Cardiac muscle cell (in vitro differentiated cells and primary cell): ENCODE results near the gene STK40. TPM values are rescaled to one million over a fixed set of nuclear protein-coding genes. Genes with fewer than 3 reads are reported as not detected.

ENCODE experiments used
- DNase-seq, 2 donors: peaks; one replicate each; pipeline versions ENCODE4 v3.0.0 to v3.0.0-alpha.2; 2010 to 2017; ENCODE audit warnings: low read depth in 1 of 2, low spot score in 1 of 2
- H3K27ac ChIP-seq: fragments of 200-600 bp; sonication (generic); 2 replicates; pipeline ENCODE4 v1.5.1; 2016
- H3K27me3 ChIP-seq: fragments of 200-600 bp; sonication (generic); 2 replicates; pipeline ENCODE4 v1.6.0; 2016; ENCODE audit warnings: control low read depth
- H3K36me3 ChIP-seq: fragments of 200-600 bp; sonication (generic); 2 replicates; pipeline ENCODE4 v1.5.1; 2016; ENCODE audit warnings: control low read depth
- H3K4me1 ChIP-seq: fragments of 200-600 bp; sonication (generic); 2 replicates; pipeline ENCODE4 v1.8.1; 2017; ENCODE audit warnings: low read depth, mild to moderate bottlenecking, mixed run types
- H3K4me3 ChIP-seq: fragments of 200-600 bp; sonication (generic); 2 replicates; pipeline ENCODE4 v1.5.1; 2016; ENCODE audit warnings: mild to moderate bottlenecking
- H3K9me3 ChIP-seq: fragments of 200-600 bp; sonication (generic); 2 replicates; pipeline ENCODE4 v1.5.1; 2017; ENCODE audit warnings: low read depth, mild to moderate bottlenecking, control low read depth
- CTCF ChIP-seq: IDR thresholded peaks from 2 replicates; pipeline ENCODE4 v1.5.1; 2012; ENCODE audit warnings: low read depth, mild to moderate bottlenecking, low read length
- polyA plus RNA-seq: library from polyadenylated mRNA; unstranded; fragments of >200 nt; fragmentation: Nextera tagmentation; extraction: Ambion mirVana; gene quantifications from 2 replicates; pipeline ENCODE4 v1.2.1, GENCODE V29; 2016
- total RNA-seq: library from RNA; depleted of rRNA; stranded (reverse); fragments of >200 nt; gene quantifications from 2 replicates; pipeline ENCODE4 v1.2.3, GENCODE V29; 2016

The STK40 gene
- total and polyA plus RNA-seq, 2 experiments from 2014 or later = 37.0 to 51.1 TPM

- Histone ChIP-seq H3K27me3 (no peaks in the 10 kb centered on the region), H3K9me3 (no peaks in the 10 kb centered on the region), H3K4me1 (no peaks in the 10 kb centered on the region), H3K27ac (no peak overlapping the region), H3K4me3 (no peak overlapping the region), H3K36me3 (peaks cover 11% of the 10 kb centered on the region)
- no peak for DNase-seq
- no peak for TF ChIP-seq CTCF
These were observed 25.7 kb downstream of the STK40 start for GRCh38 chr1:36359911-36360550.

GRCh38 chr1:36359383-36359782 is 26.3 kb downstream of the STK40 start:
- Histone ChIP-seq H3K9me3 (no peaks in the 10 kb centered on the region), H3K27me3 (no peaks in the 10 kb centered on the region), H3K36me3 (peaks cover 13% of the 10 kb centered on the region), H3K4me3 (no peak overlapping the region), H3K27ac (no peak overlapping the region), H3K4me1 (no peaks in the 10 kb centered on the region)
- no peak for DNase-seq
- TF ChIP-seq CTCF = no peak

GRCh38 chr1:36358514-36359084 is 27.1 kb downstream of the STK40 start:
- Histone ChIP-seq H3K4me3 (no peak overlapping the region), H3K9me3 (no peaks in the 10 kb centered on the region), H3K4me1 (no peaks in the 10 kb centered on the region), H3K27me3 (no peaks in the 10 kb centered on the region), H3K27ac (no peak overlapping the region), H3K36me3 (peaks cover 17% of the 10 kb centered on the region)
- TF ChIP-seq CTCF = no peak
- no peak for DNase-seq

- no peak for TF ChIP-seq CTCF
- Histone ChIP-seq H3K27me3 (no peaks in the 10 kb centered on the region), H3K36me3 (peaks cover 18% of the 10 kb centered on the region), H3K4me1 (no peaks in the 10 kb centered on the region), H3K4me3 (no peak overlapping the region), H3K9me3 (no peaks in the 10 kb centered on the region), H3K27ac (no peak overlapping the region)
- DNase-seq = no peak
These were observed 29.9 kb downstream of the STK40 start for GRCh38 chr1:36355811-36356210.

- Histone ChIP-seq H3K36me3 (peaks cover 20% of the 10 kb centered on the region), H3K9me3 (no peaks in the 10 kb centered on the region), H3K4me3 (no peak overlapping the region), H3K27ac (no peak overlapping the region), H3K4me1 (no peaks in the 10 kb centered on the region), H3K27me3 (no peaks in the 10 kb centered on the region)
- no peak for TF ChIP-seq CTCF
- DNase-seq = no peak
These were observed 31.2 kb downstream of the STK40 start for GRCh38 chr1:36354486-36354885.
